ENCODE results near the gene DHRS3. TPM values are rescaled to one million over a fixed set of nuclear protein-coding genes. Genes with fewer than 3 reads are reported as not detected.

Gene DHRS3
- total RNA-seq, 2 donors from 2014 or later, result 171 to 178 TPM

- Histone ChIP-seq H3K4me3 (no peak overlapping the region), H3K4me1 (replicated peaks) (peaks cover 2% of the 10 kb centered on the region), H3K27ac (peak overlapping the region; percentile 77 to 84), H3K27me3 (replicated peaks; ENCODE audit: insufficient read depth) (no peaks in the 10 kb centered on the region), H3K9me3 (no peaks in the 10 kb centered on the region), H3K36me3 (no peaks in the 10 kb centered on the region)
- WGBS, result 91% methylated on average over 17 of the region's 18 CpGs
- intact Hi-C loops (cut with DNase I), result loop anchor here (5.0 kb wide), 1 partner anchor 43 kb away; no protein-coding TSS in a partner anchor
- DNase-seq (ENCODE audit: low spot score), result no peak
- TF ChIP-seq POLR2AphosphoS5 (IDR thresholded peaks at IDR 0.05), result no peak
- TF ChIP-seq POLR2A (IDR thresholded peaks at IDR 0.05), result no peak
- no peak for TF ChIP-seq CTCF (IDR thresholded peaks at IDR 0.05)
Observed at GRCh38 chr1:12554521-12555305, 63.3 kb downstream of the DHRS3 start.

- H3K27me3 ChIP-seq (replicated peaks; ENCODE audit: insufficient read depth), result no peaks in the 10 kb centered on the region
- H3K9me3 ChIP-seq, result no peaks in the 10 kb centered on the region
- no peak overlapping the region for H3K4me3 ChIP-seq
- H3K36me3 ChIP-seq, result no peaks in the 10 kb centered on the region
- intact Hi-C loops (cut with DNase I), result loop anchor here (5.0 kb wide), 1 partner anchor 43 kb away; no protein-coding TSS in a partner anchor
- TF ChIP-seq POLR2A (IDR thresholded peaks at IDR 0.05) (no peak), POLR2AphosphoS5 (IDR thresholded peaks at IDR 0.05) (no peak), CTCF (IDR thresholded peaks at IDR 0.05) (no peak)
- peaks cover 6% of the 10 kb centered on the region for H3K4me1 ChIP-seq (replicated peaks)
- 75% methylated on average over 3 of the region's 3 CpGs for WGBS
- DNase-seq (ENCODE audit: low spot score), result no peak
- H3K27ac ChIP-seq, result peak overlapping the region; percentile 8 to 49
Observed at GRCh38 chr1:12553963-12554362, 64.0 kb downstream of the DHRS3 start.

- intact Hi-C loops (cut with DNase I), result loop anchor here (5.0 kb wide), 1 partner anchor 44 kb away; no protein-coding TSS in a partner anchor
- H3K9me3 ChIP-seq, result no peaks in the 10 kb centered on the region
- 68% methylated on average over 16 of the region's 16 CpGs for WGBS
- DNase-seq (ENCODE audit: low spot score), result no peak
- H3K27ac ChIP-seq, result peak overlapping the region; percentile 49 to 51
- no peak for TF ChIP-seq POLR2A (IDR thresholded peaks at IDR 0.05)
- H3K4me1 ChIP-seq (replicated peaks), result peaks cover 6% of the 10 kb centered on the region
- H3K27me3 ChIP-seq (replicated peaks; ENCODE audit: insufficient read depth), result no peaks in the 10 kb centered on the region
- no peaks in the 10 kb centered on the region for H3K36me3 ChIP-seq
- H3K4me3 ChIP-seq, result no peak overlapping the region
Observed at GRCh38 chr1:12552951-12553921, 64.8 kb downstream of the DHRS3 start.

GRCh38 chr1:12552111-12552888 lies 65.7 kb downstream of the DHRS3 start:
- no peak for DNase-seq (ENCODE audit: low spot score)
- TF ChIP-seq POLR2A (IDR thresholded peaks at IDR 0.05) (no peak), POLR2AphosphoS5 (IDR thresholded peaks at IDR 0.05) (no peak), CTCF (IDR thresholded peaks at IDR 0.05) (no peak)
- Histone ChIP-seq H3K36me3 (no peaks in the 10 kb centered on the region), H3K27ac (peak overlapping the region; percentile 49 to 51), H3K9me3 (no peaks in the 10 kb centered on the region), H3K27me3 (replicated peaks; ENCODE audit: insufficient read depth) (no peaks in the 10 kb centered on the region), H3K4me3 (no peak overlapping the region), H3K4me1 (replicated peaks) (peaks cover 6% of the 10 kb centered on the region)
- intact Hi-C loops (cut with DNase I), result loop anchor here (5.0 kb wide), 1 partner anchor 45 kb away; no protein-coding TSS in a partner anchor
- WGBS, result 92% methylated on average over 27 of the region's 27 CpGs
